ENCODE measurements around the gene CSAD.
"Not testable (repeated sequence)": the region's sequence is repeated elsewhere in the genome, so short reads cannot be mapped to it uniquely, and the experiment has no call there.

The CSAD gene

DNA sequence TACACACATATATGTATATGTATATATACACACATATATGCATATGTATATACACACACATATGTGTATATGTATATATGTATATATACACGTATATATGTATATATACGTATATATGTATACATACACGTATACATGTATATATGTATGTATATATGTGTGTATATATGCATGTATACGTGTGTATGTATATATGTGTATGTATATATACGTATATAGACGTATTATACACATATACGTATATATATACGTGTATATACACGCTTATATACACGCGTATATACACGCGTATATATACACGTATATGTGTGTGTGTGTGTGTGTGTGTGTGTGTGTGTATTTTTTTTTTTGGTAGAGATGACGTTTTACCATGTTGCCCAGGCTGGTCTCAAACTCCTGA, 33.1 kb downstream of the CSAD start:
- DNase-seq (ENCODE audit: low read depth in 2 of 2): no peak

DNA sequence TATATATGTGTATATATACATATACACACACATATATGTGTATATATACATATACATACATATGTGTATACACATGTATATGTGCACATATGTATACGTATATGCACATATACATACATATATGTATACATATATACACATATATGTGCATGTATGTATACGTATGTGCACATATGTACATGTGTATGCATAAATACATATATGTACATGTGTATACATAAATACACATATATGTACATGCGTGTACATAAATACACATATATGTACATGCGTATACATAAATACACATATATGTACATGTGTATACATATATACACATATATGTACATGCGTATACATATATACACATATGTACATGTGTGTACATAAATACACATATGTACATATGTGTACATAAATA, 33.5 kb downstream of the CSAD start:
- DNase-seq (ENCODE audit: low read depth in 2 of 2): no peak

DNA sequence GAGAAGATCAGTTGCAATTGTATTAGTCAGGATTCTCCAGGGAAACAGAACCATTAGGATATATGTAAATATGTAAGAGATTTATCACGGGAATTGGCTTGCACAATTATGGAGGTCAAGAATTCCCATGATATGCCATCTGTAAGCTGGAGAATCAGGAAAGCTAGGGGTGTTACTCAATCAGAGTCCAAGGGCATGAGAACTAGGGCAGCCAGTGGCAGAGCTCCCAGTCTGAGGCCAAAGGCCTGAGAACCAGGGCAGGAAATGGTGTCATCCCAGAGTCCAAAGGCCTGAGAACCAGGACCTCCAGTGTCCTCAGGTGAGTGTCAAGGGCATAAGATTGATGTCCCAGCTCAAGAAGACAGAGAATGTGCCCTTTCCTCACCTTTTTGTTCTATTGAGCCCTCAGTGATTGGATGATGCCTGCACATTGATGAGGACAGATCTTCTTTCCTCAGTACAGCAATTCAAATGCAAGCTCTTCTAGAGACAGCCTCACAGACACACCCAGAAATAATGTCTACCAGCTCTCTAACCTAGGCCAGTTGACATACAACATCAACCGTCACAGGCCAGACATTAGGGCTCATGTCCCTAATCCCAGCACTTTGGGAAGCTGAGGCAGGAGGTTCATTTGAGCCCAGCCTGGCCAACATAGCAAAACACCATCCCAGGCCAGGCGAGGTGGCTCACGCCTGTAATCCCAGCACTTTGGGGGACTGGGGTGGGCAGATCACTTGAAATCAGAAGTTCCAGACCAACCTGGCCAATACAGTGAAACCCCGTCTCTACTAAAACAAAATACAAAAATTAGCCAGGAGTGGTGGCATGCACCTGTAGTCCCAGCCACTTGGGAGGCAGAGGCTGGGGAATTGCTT, 35.1 kb downstream of the CSAD start:
- DNase-seq (ENCODE audit: low read depth in 2 of 2): no peak

DNA sequence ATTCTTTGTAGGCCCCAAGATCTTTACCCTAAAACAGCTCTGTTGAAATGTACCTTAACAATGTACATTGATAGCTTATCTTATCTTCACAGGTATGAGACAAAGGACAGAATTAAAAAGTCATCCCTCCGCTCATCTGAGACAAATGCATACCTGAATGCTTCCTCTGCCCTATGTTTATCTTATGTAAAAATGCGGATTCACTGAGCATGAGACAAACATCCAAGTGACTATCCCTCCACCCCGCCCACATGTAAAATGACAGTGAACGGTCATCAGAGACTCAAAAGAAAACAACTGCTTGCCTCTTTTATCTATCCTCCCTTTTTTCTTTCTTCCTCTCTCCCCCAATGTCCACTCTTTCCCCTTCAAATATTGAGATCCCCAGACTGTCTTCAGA, 37.4 kb downstream of the CSAD start:
- DNase-seq (ENCODE audit: low read depth in 2 of 2): no peak

DNA sequence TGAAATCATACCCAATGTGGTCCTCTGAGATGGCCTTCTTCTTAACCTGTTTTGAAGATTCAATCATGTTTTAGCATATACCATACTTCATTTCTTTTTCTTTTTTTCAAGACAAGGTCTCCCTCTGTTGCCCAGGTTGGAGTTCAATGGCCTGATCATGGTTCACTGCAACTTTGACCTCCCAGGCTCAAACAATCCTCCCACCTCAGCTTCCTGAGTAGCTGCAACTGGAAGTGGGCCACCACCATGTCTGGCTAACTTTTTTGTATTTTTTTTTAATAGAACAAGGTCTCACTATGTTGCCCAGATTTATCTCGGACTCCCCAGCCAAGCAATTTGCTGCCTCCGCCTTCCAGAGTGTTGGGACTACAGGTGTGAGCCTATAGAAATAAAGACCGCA, 47.0 kb downstream of the CSAD start:
- DNase-seq (ENCODE audit: low read depth in 2 of 2): no peak

DNA sequence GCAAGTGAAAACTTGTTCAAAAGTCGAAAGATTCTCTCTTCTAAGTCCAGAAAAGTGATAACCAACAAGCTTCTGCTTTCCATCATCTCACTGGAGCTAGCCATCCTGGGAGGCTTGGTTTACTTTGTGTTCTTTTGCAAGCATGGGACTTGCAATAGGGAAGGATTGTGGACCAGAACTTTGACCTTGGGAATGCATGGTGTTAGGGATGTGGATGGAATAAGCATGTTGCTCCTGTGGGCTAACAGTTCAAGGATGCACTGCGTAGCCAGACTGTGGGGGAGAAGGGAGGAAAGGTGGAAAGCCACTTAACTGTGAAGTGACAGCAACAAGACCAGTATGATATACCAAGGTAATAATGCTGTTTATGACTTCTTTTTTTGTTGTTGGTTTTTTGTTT, 48.9 kb downstream of the CSAD start:
- DNase-seq (ENCODE audit: low read depth in 2 of 2): no peak

DNA sequence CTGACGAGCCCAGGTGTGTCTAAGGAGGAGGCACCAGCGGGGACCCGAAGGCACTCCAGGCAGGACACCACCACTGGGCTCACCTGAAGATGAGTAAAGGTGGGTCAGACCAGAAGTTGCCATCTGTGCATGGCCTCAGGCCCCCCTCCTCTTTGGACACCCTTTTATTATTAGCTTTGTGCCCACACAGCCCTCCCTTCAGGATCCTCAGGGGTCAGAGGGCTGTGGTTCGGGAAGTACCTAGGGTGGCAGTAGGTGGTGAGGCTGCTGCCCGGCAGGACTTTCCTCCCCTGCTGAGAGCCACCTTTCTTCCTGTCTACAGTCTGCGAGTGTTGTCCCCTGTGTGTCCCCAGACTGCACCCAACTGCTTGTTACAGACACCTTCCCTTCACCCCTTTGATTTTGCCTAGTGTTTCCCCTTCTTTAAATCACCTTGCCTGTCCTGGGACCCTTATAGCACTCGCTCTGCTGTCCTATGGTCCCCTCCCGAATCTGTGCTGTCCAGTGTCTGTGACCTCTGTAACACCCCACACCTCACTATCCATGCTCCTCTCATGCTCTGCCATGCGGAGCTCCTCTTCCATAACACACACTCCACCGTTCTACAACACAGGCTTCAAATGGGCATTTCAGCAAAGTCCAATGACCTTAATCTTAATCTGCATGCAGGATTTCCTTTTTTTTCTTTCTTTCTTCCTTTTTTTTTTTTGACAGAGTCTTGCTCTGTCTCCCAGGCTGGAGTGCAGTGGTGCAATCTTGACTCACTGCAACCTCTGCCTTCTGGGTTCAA, 51.8 kb downstream of the CSAD start:
- no peak for DNase-seq (ENCODE audit: low read depth in 2 of 2)

DNA sequence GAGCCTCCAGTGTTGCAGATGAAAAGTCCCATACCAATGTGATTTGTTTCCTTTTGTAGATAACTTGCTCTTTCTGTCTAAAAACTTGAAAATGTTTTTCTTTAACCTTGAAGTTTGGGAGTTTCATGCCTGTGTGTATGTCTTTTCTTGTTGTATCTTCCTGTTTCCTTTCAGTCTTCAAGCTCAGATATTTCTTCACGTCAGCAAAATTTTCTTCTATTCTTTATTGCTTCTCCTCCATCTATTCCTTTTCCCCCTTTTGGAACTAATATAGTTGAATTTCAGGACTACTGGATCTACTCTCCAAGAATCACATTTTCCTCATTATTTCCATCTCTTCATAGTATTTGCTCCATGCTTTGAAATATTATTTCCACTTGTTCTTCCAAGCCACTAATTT, 53.6 kb downstream of the CSAD start:
- DNase-seq (ENCODE audit: low read depth in 2 of 2): no peak

DNA sequence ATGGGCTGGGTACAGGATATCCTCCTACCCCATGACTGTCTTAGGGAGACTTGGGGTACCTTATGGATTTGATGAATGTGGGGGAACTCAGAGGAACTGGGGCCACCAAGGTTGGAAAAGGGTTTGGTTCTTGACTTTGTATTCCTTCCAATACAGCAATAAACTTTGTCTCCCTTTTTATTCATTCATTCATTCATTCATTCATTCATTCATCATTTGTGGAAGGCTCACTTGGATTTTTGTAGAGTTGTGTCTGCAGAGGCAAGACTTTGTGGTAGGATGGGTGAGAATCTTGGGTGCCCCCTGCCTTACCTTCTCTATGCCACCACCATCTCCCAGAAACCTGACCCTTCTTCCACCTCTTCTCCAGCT, 56.4 kb downstream of the CSAD start:
- no peak for DNase-seq (ENCODE audit: low read depth in 2 of 2)

DNA sequence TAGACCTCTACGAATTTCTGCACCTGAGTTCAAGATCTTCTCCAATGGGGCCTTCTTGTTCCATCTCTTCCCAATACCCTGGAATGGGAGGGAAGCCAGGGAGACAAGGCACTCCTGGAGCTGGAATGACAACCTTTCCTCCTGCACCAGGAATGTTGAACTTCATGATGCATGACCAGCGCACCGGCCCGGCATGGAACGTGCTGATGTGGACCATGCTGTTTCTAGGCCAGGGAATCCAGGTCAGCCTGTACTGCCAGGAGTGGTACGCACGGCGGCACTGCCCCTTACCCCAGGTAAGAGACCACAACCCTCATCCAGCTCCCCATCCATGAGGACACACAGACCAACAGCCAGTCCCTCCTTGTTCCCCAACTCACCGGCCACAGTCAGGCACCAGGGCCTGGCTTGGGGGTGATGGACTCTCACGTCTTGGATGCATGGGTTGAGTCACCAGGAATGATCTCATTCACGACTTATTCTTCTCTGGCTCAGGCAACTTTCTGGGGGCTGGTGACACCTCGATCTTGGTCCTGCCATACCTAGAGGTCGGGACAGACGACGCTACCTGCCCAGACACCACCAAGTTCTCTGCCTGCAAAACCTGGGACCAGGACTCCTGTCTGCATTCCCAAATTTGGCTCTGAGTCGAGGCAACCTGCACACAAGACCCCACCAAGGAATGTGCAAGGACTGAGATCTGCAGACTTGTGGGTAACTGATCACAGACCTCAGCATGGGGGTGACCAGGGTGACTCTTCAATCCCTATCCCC, 57.0 kb downstream of the CSAD start:
- DNase-seq (ENCODE audit: low read depth in 2 of 2): no peak

DNA sequence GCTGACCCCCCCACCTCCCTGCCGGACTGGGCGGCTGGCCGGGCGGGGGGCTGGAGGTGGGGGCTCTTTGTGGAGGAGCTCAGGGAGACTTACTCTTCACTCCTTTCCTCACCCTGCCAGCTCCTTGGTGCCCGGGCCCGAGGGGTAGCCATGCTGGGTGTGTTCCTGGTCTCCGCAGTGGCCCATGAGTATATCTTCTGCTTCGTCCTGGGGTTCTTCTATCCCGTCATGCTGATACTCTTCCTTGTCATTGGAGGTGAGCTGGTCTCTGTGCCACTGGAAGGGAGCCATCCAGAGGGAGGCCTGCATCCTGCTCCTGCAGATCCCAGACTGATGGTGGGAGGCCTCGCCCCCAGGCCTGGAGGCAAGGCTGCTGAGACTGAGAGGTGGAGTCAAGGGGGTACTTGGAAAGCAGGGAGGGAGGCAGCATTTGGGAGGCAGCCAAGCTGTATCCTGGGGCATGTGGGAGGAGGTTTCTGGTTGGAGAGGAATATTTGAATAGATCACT, 57.7 kb downstream of the CSAD start:
- DNase-seq (ENCODE audit: low read depth in 2 of 2): no peak

DNA sequence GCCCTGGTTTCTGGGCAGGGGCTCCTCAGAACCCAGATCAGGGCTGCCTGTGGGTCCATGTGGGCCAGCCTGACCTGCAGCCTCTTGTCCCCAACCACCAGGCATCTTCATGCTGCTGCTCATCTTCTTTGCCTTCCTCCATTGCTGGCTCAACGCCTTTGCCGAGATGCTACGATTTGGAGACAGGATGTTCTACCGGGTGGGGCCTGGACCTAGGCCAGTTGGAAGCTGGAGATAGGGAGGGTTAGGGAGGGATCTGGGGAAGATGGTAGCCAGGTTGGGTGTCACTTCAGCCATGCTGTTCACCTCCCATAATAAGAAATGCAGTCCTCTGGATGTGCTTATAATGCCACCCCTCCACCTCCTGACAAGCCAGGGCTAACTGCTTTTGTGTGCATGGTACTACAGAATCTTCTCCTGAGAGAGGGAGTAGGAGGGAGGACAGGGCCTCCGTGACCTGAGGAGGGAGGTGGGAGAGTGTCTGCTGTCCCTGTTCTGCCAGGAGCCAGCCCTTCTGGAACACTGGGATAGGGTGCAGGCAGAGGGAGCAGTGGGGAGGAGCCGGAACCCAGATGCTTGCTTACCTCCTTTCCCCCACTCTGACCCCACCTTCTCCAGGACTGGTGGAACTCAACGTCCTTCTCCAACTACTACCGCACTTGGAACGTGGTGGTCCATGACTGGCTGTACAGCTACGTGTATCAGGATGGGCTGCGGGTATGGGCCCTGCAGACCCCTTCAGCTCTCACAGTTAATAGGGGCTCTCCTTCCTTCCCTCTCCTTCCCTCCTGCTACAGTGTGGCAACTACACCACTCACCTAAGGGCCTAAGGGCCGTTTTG, 59.8 kb downstream of the CSAD start:
- no peak for DNase-seq (ENCODE audit: low read depth in 2 of 2)

DNA sequence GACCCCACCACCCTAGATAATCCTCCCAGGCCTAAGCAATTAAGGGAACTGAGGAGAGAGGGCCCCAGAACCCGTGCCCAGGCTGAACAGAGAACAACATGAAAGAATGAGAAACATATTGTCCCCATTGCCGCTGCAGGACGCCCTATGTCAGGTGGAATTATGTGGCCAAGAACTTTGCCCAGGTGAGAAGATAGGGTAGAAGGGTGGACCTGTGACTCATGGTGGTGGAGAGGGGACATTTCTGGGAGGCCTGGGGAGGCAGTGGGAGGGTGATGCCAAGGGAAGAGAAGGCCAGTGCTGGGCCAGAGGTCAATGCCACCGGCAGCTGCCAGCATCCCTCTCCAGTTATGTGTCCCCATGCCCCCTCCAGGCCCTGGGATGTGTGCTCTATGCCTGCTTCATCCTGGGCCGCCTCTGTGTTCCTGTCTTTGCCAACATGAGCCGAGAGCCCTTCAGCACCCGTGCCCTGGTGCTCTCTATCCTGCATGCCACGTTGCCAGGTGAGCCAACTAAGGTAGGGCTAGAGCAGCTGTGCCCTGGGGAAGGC, 61.9 kb downstream of the CSAD start:
- no peak for DNase-seq (ENCODE audit: low read depth in 2 of 2)

DNA sequence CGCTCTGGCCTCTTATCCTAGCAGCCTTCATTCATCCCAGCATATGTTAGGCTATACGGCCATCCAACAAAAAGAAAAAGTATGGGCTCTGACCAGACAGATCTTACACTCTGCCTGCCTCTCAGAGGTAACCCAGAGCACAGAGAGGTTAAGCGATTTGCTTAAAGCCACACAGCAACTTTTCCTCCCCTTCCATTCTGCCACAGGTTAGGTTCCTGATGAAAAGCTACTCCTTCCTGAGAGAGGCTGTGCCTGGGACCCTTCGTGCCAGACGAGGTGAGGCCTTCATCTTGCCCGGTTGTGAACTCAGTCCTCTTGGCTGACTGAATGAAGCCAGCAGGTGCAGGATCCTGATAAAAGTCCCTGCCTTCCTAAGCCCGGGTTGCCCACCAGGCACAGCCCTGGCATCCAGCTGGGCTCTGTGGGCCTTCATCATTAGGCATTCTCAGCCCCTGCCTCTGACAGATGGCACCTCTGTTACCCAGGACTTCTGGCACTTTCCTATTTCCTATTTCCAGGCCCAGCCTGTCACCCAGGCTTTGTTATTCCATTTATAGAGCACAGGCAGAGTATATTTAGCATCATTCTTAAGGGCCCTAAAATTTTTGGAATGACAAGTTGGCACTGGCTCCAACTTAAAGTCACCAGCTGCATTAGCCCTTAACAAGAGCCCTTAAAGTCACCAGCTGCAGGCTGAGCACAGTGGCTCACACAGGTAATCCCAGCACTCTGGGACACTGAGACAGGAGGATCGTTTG, 64.7 kb downstream of the CSAD start:
- no peak for DNase-seq (ENCODE audit: low read depth in 2 of 2)

DNA sequence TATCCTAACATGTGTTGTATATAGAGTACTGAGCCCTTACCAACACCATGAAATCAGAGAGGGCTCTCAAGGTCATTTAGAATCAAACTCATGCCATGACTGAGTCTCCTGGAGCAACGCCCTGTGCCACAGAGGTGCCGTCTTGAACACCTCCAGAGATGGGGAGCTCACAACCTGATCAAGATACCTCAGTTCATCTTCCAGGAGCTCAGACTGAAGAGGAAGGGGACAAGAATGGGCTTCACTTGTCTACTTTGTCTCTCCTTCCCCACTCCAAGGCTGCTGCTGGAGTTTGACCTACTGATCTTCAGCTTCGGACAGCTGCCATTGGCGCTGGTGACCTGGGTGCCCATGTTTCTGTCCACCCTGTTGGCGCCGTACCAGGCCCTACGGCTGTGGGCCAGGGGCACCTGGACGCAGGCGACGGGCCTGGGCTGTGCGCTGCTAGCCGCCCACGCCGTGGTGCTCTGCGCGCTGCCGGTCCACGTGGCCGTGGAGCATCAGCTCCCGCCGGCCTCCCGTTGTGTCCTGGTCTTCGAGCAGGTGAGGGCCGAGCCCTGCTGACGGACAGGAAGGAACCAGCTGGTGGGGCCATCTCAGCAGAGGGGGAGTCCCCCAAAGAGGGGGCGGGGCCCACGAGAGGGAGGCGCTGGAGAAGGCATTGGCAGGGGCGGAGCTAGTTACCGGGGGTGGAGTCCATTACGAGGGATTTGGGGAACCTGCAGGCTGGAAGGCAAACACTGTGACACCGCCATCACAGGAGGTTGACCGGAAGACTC, 65.4 kb downstream of the CSAD start:
- DNase-seq (ENCODE audit: low read depth in 2 of 2): no peak

DNA sequence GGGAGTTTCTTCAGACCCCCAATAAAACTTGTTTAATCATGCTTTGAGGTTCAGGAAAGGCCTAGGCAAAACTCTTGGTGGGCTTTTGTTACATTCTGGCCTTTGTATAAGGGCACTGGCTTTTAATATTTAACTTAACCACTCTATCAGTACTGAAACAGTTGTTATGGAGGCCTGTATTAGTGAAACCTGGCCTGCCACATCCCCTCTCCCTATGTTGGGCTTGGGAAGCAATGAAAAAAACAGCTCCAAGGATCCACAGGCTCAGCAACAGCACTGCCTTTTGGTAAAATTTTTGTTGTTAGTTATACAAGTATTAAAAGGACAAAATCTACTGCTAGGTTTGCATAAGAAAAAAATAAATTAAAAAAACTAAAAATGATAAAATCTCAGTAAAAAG, 66.8 kb downstream of the CSAD start:
- DNase-seq (ENCODE audit: low read depth in 2 of 2): no peak

DNA sequence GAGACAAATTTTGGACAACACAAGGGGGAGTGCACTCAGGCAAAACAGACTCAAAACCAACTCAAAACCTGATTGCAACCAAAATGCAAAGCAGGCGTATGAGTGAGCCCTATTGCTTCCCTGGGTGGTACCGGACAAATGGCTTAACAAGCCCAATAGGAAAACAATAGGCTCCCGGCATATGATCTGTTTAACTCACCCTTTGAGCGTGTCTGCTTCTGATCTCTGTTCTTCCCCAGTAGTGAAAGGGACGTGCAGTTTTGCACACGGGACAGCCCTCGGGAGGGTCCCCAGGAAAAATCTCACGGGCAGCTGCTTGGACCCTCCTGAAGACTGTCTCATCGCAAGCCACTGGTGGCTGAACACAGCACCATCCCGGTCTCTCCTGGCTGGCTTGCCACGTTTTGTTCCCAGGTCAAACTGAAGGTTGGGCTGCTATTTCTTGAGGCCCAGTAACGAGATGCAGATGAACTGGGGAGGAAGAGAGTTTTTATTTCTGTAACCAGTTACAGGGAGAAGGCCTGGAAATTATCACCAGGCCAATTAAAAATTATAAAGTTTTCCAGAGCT, 67.5 kb downstream of the CSAD start:
- DNase-seq (ENCODE audit: low read depth in 2 of 2): no peak

DNA sequence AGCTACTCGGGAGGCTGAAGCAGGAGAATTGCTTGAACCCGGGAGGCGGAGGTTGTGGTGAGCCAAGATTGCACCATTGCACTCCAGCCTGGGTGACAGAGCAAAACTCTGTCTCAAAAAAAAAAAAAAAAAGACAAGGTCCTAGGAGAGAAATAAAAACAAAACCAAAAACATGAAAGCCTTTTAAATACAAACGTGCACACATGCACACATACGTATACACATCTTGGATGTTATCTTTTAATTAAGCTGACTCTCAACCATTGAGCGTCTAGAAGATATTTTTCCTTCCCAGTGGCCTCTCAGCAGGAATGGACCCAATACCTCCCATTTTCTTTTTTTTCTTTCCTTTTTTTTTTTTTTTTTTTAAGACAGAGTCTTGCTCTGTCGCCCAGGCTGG, 68.3 kb downstream of the CSAD start:
- DNase-seq (ENCODE audit: low read depth in 2 of 2): not testable (repeated sequence)
